ENCODE data around the gene ROPN1L. TPM values are rescaled to one million over a fixed set of nuclear protein-coding genes. Genes with fewer than 3 reads are reported as not detected.
A peak's percentile ranks its signal among the peaks of the same experiment; 100 is the strongest.

Gene ROPN1L
- total and polyA plus RNA-seq, 2 donors (not counting 1 experiment from before 2014, with no cell fraction given): 0.91 TPM; not detected in 1

DNA sequence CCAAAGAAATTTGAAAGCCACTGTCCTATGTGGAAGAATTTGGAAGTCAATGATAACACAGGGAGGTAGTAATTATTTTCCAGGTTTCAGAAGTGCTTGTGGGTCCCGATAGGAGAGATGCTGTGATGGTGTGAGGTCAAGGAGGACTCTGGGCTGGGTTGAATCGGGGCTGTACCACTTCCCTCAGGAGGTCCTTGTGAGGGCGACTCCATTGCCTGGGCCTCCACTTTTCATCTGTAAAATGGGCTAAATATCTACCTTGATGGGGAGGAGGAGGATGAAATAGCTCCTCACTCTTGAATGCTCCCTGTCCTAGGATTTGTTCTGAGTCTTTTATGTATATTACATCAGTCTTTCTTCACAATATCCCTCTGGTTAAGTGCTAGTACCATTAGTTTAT, 59.0 kb downstream of the ROPN1L start:
- Histone ChIP-seq H3K9me3 (ENCODE audit: control extremely low read depth in 1 of 3, control insufficient read depth in 2 of 3, insufficient read depth in 1 of 3, low read length in 2 of 3) (peaks cover 0 to 1% (median 0%) of the 10 kb centered on the region in 3 donors), H4K20me1 (ENCODE audit: control insufficient read depth, insufficient read depth, low read length, poor library complexity, severe bottlenecking) (no peaks in the 10 kb centered on the region), H3K27me3 (replicated peaks in 1 of 4; ENCODE audit: control extremely low read depth in 1 of 4, control insufficient read depth in 3 of 4, insufficient read depth in 4 of 4, low read length in 3 of 4) (no peaks in the 10 kb centered on the region), H3K4me1 (ENCODE audit: control insufficient read depth in 2 of 2, insufficient read depth in 2 of 2, low read length in 2 of 2) (peaks cover 9 to 10% of the 10 kb centered on the region in 2 donors), H3K9ac (ENCODE audit: low read length) (no peak overlapping the region), H3K27ac (ENCODE audit: low read length in 2 of 2) (no peak overlapping the region), H3K4me3 (ENCODE audit: control extremely low read depth in 1 of 5, extremely low read depth in 1 of 5, insufficient read depth in 1 of 5, low read depth in 2 of 5, low read length in 4 of 5) (no peak overlapping the region), H3K4me2 (replicated peaks; ENCODE audit: low read depth, low read length, poor library complexity, severe bottlenecking) (no peak overlapping the region), H2AFZ (ENCODE audit: insufficient read depth, low read depth, low read length, poor library complexity, severe bottlenecking) (no peak overlapping the region), H3K36me3 (replicated peaks in 1 of 2; ENCODE audit: control extremely low read depth in 1 of 2, control insufficient read depth in 1 of 2, extremely low read depth in 1 of 2, insufficient read depth in 2 of 2, low read length in 1 of 2) (no peaks in the 10 kb centered on the region), H3K79me2 (ENCODE audit: control insufficient read depth, insufficient read depth, low read length) (no peaks in the 10 kb centered on the region)
- Mint-ChIP-seq H3K9me3 (ENCODE audit: insufficient read depth) (no peaks in the 10 kb centered on the region), H3K27ac (no peak overlapping the region), H3K4me1 (peaks cover 11% of the 10 kb centered on the region), H3K27me3 (no peaks in the 10 kb centered on the region), H3K4me3 (no peak overlapping the region)
- POLR2A ChIA-PET: no interaction called here
- ATAC-seq (ENCODE audit: low read depth) (no peak), DNase-seq (no peak)
- CTCF ChIA-PET: interaction anchor here (2.4 kb wide), 1 partner anchor 127 kb away, joined by 10 read pairs; no protein-coding TSS in a partner anchor
- 100% methylated on average over 2 of the region's 3 CpGs for WGBS (ENCODE audit: insufficient coverage)
- TF ChIP-seq EZH2 (IDR thresholded peaks at IDR 0.05; ENCODE audit: borderline replicate concordance, insufficient read depth, low read depth, low read length, poor library complexity, severe bottlenecking): no peak
- TF ChIP-seq, protein P1, sequence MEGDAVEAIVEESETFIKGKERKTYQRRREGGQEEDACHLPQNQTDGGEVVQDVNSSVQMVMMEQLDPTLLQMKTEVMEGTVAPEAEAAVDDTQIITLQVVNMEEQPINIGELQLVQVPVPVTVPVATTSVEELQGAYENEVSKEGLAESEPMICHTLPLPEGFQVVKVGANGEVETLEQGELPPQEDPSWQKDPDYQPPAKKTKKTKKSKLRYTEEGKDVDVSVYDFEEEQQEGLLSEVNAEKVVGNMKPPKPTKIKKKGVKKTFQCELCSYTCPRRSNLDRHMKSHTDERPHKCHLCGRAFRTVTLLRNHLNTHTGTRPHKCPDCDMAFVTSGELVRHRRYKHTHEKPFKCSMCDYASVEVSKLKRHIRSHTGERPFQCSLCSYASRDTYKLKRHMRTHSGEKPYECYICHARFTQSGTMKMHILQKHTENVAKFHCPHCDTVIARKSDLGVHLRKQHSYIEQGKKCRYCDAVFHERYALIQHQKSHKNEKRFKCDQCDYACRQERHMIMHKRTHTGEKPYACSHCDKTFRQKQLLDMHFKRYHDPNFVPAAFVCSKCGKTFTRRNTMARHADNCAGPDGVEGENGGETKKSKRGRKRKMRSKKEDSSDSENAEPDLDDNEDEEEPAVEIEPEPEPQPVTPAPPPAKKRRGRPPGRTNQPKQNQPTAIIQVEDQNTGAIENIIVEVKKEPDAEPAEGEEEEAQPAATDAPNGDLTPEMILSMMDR (IDR thresholded peaks at IDR 0.05): no peak
- intact Hi-C loops (cut with micrococcal nuclease): no loop called here

DNA sequence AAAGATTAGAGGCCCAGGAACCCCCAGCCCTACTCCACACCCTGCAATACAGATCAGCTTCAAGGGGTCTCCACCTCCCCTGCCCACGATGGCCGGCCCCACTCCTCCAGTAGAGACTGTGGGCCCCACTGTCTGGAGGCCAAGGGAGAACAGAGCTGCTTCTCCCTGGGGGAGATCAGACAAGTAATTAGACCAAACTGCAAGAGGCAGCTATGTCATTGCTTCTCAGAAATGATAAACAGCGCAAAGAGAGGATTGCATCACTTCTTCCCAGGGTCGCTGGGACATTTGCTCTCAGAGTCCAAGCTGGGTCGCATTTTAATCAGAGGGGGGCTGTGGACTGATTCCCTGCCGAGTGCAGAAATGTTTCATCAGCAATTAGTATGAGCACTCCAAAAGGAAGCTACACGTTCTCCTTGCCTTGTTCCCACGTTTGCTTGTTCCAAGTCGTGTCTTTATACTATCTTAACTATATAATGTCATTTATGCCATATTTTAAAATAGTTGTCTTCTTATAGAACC, 59.9 kb downstream of the ROPN1L start:
- peak overlapping the region; percentile 55 for H3K27ac Mint-ChIP-seq
- TF ChIP-seq, protein P1 (IDR thresholded peaks at IDR 0.05): no peak
- no peak for TF ChIP-seq EZH2 (IDR thresholded peaks at IDR 0.05; ENCODE audit: borderline replicate concordance, insufficient read depth, low read depth, low read length, poor library complexity, severe bottlenecking)
- Histone ChIP-seq H3K9me3 (ENCODE audit: control extremely low read depth in 1 of 3, control insufficient read depth in 2 of 3, insufficient read depth in 1 of 3, low read length in 2 of 3) (peaks cover 0 to 4% (median 0%) of the 10 kb centered on the region in 3 donors), H2AFZ (ENCODE audit: insufficient read depth, low read depth, low read length, poor library complexity, severe bottlenecking) (no peak overlapping the region), H3K36me3 (replicated peaks in 1 of 2; ENCODE audit: control extremely low read depth in 1 of 2, control insufficient read depth in 1 of 2, extremely low read depth in 1 of 2, insufficient read depth in 2 of 2, low read length in 1 of 2) (no peaks in the 10 kb centered on the region), H3K4me2 (replicated peaks; ENCODE audit: low read depth, low read length, poor library complexity, severe bottlenecking) (no peak overlapping the region), H3K4me1 (ENCODE audit: control insufficient read depth in 2 of 2, insufficient read depth in 2 of 2, low read length in 2 of 2) (peaks cover 15 to 16% of the 10 kb centered on the region in 2 donors), H3K27me3 (replicated peaks in 1 of 4; ENCODE audit: control extremely low read depth in 1 of 4, control insufficient read depth in 3 of 4, insufficient read depth in 4 of 4, low read length in 3 of 4) (no peaks in the 10 kb centered on the region), H3K9ac (ENCODE audit: low read length) (no peak overlapping the region), H4K20me1 (ENCODE audit: control insufficient read depth, insufficient read depth, low read length, poor library complexity, severe bottlenecking) (no peaks in the 10 kb centered on the region), H3K27ac (ENCODE audit: low read length in 2 of 2) (no peak overlapping the region), H3K79me2 (ENCODE audit: control insufficient read depth, insufficient read depth, low read length) (no peaks in the 10 kb centered on the region), H3K4me3 (ENCODE audit: control extremely low read depth in 1 of 5, extremely low read depth in 1 of 5, insufficient read depth in 1 of 5, low read depth in 2 of 5, low read length in 4 of 5) (no peak overlapping the region)
- no peaks in the 10 kb centered on the region for H3K27me3 Mint-ChIP-seq
- ATAC-seq (ENCODE audit: low read depth): no peak
- no peak overlapping the region for H3K4me3 Mint-ChIP-seq
- H3K4me1 Mint-ChIP-seq: peaks cover 19% of the 10 kb centered on the region
- CTCF ChIA-PET: interaction anchor here (1.5 to 2.4 kb wide), 2 partner anchors 12 to 126 kb away, joined by 4 to 10 read pairs; no protein-coding TSS in a partner anchor
- intact Hi-C loops (cut with micrococcal nuclease): no loop called here
- DNase-seq: no peak
- H3K9me3 Mint-ChIP-seq (ENCODE audit: insufficient read depth): no peaks in the 10 kb centered on the region
- POLR2A ChIA-PET: no interaction called here
- 94% methylated on average over 5 of the region's 9 CpGs for WGBS (ENCODE audit: insufficient coverage)
